Neural cell (in vitro differentiated cells): Measurements from ENCODE around the gene TMED6. TPM values are rescaled to one million over a fixed set of nuclear protein-coding genes. Genes with fewer than 3 reads are reported as not detected.

Experiments used
- H2AFZ ChIP-seq: fragments of 200-600, 300-800 bp; sonication (generic), shearing (Covaris generic); 2 replicates; pipeline ENCODE4 v1.6.0; 2014; ENCODE audit warnings: low read depth, mild to moderate bottlenecking, antibody characterized with exemption, low read length, moderate library complexity
- H3F3A ChIP-seq: fragments of 200-600 bp; shearing (Covaris generic); 2 replicates; pipeline ENCODE4 v1.6.1; 2016; ENCODE audit warnings: mild to moderate bottlenecking, moderate library complexity, mixed read lengths, antibody characterized with exemption, low read length; ENCODE audit not compliant: insufficient read depth, poor library complexity, severe bottlenecking
- H3K27ac ChIP-seq: fragments of 200-600, 300-800 bp; sonication (generic), shearing (Covaris generic); 2 replicates; pipeline ENCODE4 v1.5.1; 2014; ENCODE audit warnings: mild to moderate bottlenecking, low read length, moderate library complexity
- H3K27me3 ChIP-seq: fragments of 300-800, 200-600 bp; sonication (generic), shearing (Covaris generic); 2 replicates; pipeline ENCODE4 v1.6.0; 2014; ENCODE audit warnings: mild to moderate bottlenecking, low read depth, low read length, moderate library complexity; ENCODE audit not compliant: insufficient read depth
- H3K36me3 ChIP-seq: fragments of 300-800, 200-600 bp; sonication (generic), shearing (Covaris generic); 2 replicates; pipeline ENCODE4 v1.5.1; 2014; ENCODE audit warnings: mild to moderate bottlenecking, antibody characterized with exemption, low read length, moderate library complexity; ENCODE audit not compliant: insufficient read depth
- H3K4me2 ChIP-seq: fragments of 300-800, 200-600 bp; sonication (generic), shearing (Covaris generic); 2 replicates; pipeline ENCODE4 v1.6.0; 2014; ENCODE audit warnings: mild to moderate bottlenecking, low read length
- H3K4me3 ChIP-seq: fragments of 300-800, 200-600 bp; sonication (generic), shearing (Covaris generic); 2 replicates; pipeline ENCODE4 v1.5.1; 2014; ENCODE audit warnings: mild to moderate bottlenecking, low read length, moderate library complexity
- H3K79me2 ChIP-seq: fragments of 200-600 bp; shearing (Covaris generic); replicated peaks from 2 replicates; pipeline ENCODE4 v1.6.0; 2014; ENCODE audit warnings: mild to moderate bottlenecking, low read length, moderate library complexity; ENCODE audit not compliant: insufficient read depth
- H3K9ac ChIP-seq: fragments of 300-800, 200-600 bp; sonication (generic), shearing (Covaris generic); 2 replicates; pipeline ENCODE4 v1.6.1; 2016; ENCODE audit warnings: mild to moderate bottlenecking, low read length, mixed read lengths
- H3K9me2 ChIP-seq: fragments of 200-600 bp; shearing (Covaris generic); 2 replicates; pipeline ENCODE4 v1.6.1; 2016; ENCODE audit warnings: mild to moderate bottlenecking, low read length, mixed read lengths; ENCODE audit not compliant: insufficient read depth
- H3K9me3 ChIP-seq: fragments of 200-600, 300-800 bp; sonication (generic), shearing (Covaris generic); 2 replicates; pipeline ENCODE4 v1.6.1; 2016; ENCODE audit warnings: mild to moderate bottlenecking, mixed run types, low read length, moderate library complexity, mixed read lengths
- H4K20me1 ChIP-seq: fragments of 200-600 bp; shearing (Covaris generic); 2 replicates; pipeline ENCODE4 v1.6.1; 2016; ENCODE audit warnings: mild to moderate bottlenecking, mixed run types; ENCODE audit not compliant: insufficient read depth
- EP300 ChIP-seq: fragments of 450-650 bp; conservative IDR thresholded peaks from 2 replicates; pipeline ENCODE4 v1.6.1; 2014; ENCODE audit warnings: antibody characterized with exemption, mild to moderate bottlenecking, moderate library complexity; ENCODE audit not compliant: poor library complexity, severe bottlenecking
- EZH2 ChIP-seq: fragments of 200-600, 300-800 bp; shearing (Covaris generic), sonication (generic); IDR thresholded peaks from 2 replicates; pipeline ENCODE4 v1.6.1; 2014; ENCODE audit warnings: antibody characterized with exemption, low read length, borderline replicate concordance, mild to moderate bottlenecking; ENCODE audit not compliant: insufficient read depth, poor library complexity, severe bottlenecking
- MXI1 ChIP-seq: fragments of 450-650 bp; conservative IDR thresholded peaks from 2 replicates; pipeline ENCODE4 v1.6.1; 2014; ENCODE audit warnings: antibody characterized with exemption, mild to moderate bottlenecking; ENCODE audit not compliant: poor library complexity, severe bottlenecking
- POLR2AphosphoS5 ChIP-seq: IDR thresholded peaks from 2 replicates; pipeline ENCODE4 v1.6.1; 2012
- RAD21 ChIP-seq: fragments of 450-650 bp; conservative IDR thresholded peaks from 2 replicates; pipeline ENCODE4 v1.6.1; 2014; ENCODE audit warnings: antibody characterized with exemption, mild to moderate bottlenecking, moderate library complexity
- SMC3 ChIP-seq: fragments of 450-650 bp; conservative IDR thresholded peaks from 2 replicates; pipeline ENCODE4 v1.6.1; 2014; ENCODE audit warnings: antibody characterized with exemption, mild to moderate bottlenecking, moderate library complexity; ENCODE audit not compliant: poor library complexity
- polyA plus RNA-seq: library from polyadenylated mRNA; depleted of rRNA; stranded (reverse); fragments of >200 nt; gene quantifications from 2 replicates; pipeline ENCODE4 v1.2.3, GENCODE V29; 2014
- TF ChIP-seq, protein P1 (sequence below): fragments of 450-650 bp; IDR thresholded peaks from 2 replicates; pipeline ENCODE4 v1.5.1; 2014; ENCODE audit warnings: antibody characterized with exemption, mild to moderate bottlenecking, moderate library complexity; ENCODE audit not compliant: poor library complexity, severe bottlenecking
- TF ChIP-seq, protein P2 (sequence below): IDR thresholded peaks from 2 replicates; pipeline ENCODE4 v1.6.1; 2012; ENCODE audit warnings: borderline replicate concordance

Gene TMED6
- polyA plus RNA-seq, 1 donor from 2014 or later = not detected

DNA sequence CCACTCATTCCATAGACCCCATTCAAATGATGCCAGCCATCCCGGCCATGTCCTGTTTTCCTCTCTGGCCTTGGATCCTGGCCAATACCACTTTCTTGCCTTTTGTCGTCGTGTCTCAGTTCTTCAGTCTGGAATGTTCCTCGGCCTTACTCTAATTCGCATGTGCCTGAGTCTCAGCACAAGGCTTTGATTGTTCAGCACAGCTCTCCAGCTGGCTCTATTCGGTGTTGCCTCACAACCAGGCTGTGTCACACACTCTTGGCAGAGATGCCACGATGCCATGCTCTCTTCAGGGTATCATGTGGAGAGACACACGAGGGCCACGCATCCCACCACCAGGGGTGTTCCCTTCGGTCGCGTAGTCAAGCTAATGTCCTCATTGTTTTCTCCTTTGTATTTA is 42.3 kb downstream of the TMED6 start:
- no peak overlapping the region for H2AFZ ChIP-seq
- no peak overlapping the region for H3K9ac ChIP-seq
- H3K36me3 ChIP-seq = no peaks in the 10 kb centered on the region
- H3K27me3 ChIP-seq = no peaks in the 10 kb centered on the region
- H3K9me3 ChIP-seq = no peaks in the 10 kb centered on the region
- H3K9me2 ChIP-seq = no peaks in the 10 kb centered on the region
- no peak overlapping the region for H3K4me2 ChIP-seq
- H3F3A ChIP-seq = no peaks in the 10 kb centered on the region
- H3K27ac ChIP-seq = no peak overlapping the region
- H3K4me3 ChIP-seq = no peak overlapping the region
- no peak for TF ChIP-seq RAD21
- peaks cover 21% of the 10 kb centered on the region for H3K79me2 ChIP-seq
- no peaks in the 10 kb centered on the region for H4K20me1 ChIP-seq

DNA sequence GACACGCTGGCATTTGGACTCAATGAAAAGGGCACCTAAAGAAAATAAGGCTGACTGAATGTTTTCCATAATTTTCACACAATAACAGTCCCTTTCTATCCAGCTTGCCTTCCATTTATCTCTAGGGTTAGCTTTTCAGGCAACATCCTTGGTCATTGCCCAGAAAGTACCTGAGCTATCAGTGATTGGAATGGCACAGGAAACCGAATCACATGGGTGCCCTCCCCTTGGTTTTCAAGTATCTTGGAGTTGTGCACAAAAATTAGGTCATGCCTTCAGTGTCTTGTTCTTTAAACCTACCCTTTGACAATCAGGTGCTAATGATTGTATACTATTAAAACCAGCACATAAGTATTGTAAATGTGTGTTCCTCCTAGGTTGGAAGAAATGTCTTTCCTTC is 43.7 kb downstream of the TMED6 start:
- H3K27ac ChIP-seq = no peak overlapping the region

DNA sequence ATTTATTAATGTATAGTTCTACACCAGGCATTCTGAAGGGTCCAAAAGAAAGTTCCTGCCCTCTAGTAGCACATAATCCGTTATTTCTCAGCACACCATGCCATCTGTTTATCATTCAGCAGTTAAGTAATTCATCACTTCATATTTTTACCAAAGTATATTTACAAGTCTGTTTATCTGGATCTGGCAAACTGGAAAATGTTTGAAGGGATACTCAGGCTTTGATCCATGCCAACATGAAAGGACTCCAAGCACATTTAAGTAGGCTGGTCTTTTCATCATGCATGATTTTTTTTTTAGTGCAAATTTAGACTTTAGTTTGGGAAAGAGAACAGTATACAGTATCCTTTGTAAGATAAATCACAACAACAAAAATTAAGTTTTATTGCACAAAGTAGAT is 44.5 kb downstream of the TMED6 start:
- H3K9me2 ChIP-seq = no peaks in the 10 kb centered on the region
- no peak overlapping the region for H3K9ac ChIP-seq
- no peak overlapping the region for H2AFZ ChIP-seq
- no peaks in the 10 kb centered on the region for H3K27me3 ChIP-seq
- no peaks in the 10 kb centered on the region for H3F3A ChIP-seq
- no peak overlapping the region for H3K27ac ChIP-seq
- no peak for TF ChIP-seq POLR2AphosphoS5
- no peaks in the 10 kb centered on the region for H4K20me1 ChIP-seq
- H3K4me2 ChIP-seq = no peak overlapping the region
- no peaks in the 10 kb centered on the region for H3K36me3 ChIP-seq
- no peak overlapping the region for H3K4me3 ChIP-seq
- H3K9me3 ChIP-seq = no peaks in the 10 kb centered on the region
- peaks cover 6% of the 10 kb centered on the region for H3K79me2 ChIP-seq

More for the DNA sequence above, 43.7 kb downstream of the TMED6 start:
- Histone ChIP-seq H3K36me3 (no peaks in the 10 kb centered on the region), H3F3A (no peaks in the 10 kb centered on the region), H3K9me3 (no peaks in the 10 kb centered on the region), H3K79me2 (peaks cover 13% of the 10 kb centered on the region), H4K20me1 (no peaks in the 10 kb centered on the region), H3K27me3 (no peaks in the 10 kb centered on the region), H3K9me2 (no peaks in the 10 kb centered on the region), H3K9ac (no peak overlapping the region), H3K4me3 (no peak overlapping the region), H3K4me2 (no peak overlapping the region), H2AFZ (no peak overlapping the region)
- TF ChIP-seq SMC3 (no peak), EZH2 (no peak), MXI1 (no peak), EP300 (no peak), POLR2AphosphoS5 (no peak)
- TF ChIP-seq, protein P1, sequence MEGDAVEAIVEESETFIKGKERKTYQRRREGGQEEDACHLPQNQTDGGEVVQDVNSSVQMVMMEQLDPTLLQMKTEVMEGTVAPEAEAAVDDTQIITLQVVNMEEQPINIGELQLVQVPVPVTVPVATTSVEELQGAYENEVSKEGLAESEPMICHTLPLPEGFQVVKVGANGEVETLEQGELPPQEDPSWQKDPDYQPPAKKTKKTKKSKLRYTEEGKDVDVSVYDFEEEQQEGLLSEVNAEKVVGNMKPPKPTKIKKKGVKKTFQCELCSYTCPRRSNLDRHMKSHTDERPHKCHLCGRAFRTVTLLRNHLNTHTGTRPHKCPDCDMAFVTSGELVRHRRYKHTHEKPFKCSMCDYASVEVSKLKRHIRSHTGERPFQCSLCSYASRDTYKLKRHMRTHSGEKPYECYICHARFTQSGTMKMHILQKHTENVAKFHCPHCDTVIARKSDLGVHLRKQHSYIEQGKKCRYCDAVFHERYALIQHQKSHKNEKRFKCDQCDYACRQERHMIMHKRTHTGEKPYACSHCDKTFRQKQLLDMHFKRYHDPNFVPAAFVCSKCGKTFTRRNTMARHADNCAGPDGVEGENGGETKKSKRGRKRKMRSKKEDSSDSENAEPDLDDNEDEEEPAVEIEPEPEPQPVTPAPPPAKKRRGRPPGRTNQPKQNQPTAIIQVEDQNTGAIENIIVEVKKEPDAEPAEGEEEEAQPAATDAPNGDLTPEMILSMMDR = no peak
- TF ChIP-seq, protein P2, sequence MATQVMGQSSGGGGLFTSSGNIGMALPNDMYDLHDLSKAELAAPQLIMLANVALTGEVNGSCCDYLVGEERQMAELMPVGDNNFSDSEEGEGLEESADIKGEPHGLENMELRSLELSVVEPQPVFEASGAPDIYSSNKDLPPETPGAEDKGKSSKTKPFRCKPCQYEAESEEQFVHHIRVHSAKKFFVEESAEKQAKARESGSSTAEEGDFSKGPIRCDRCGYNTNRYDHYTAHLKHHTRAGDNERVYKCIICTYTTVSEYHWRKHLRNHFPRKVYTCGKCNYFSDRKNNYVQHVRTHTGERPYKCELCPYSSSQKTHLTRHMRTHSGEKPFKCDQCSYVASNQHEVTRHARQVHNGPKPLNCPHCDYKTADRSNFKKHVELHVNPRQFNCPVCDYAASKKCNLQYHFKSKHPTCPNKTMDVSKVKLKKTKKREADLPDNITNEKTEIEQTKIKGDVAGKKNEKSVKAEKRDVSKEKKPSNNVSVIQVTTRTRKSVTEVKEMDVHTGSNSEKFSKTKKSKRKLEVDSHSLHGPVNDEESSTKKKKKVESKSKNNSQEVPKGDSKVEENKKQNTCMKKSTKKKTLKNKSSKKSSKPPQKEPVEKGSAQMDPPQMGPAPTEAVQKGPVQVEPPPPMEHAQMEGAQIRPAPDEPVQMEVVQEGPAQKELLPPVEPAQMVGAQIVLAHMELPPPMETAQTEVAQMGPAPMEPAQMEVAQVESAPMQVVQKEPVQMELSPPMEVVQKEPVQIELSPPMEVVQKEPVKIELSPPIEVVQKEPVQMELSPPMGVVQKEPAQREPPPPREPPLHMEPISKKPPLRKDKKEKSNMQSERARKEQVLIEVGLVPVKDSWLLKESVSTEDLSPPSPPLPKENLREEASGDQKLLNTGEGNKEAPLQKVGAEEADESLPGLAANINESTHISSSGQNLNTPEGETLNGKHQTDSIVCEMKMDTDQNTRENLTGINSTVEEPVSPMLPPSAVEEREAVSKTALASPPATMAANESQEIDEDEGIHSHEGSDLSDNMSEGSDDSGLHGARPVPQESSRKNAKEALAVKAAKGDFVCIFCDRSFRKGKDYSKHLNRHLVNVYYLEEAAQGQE = no peak
